Fibroblast of villous mesenchyme (primary cell): ENCODE results near the gene PRXL2A. TPM values are rescaled to one million over a fixed set of nuclear protein-coding genes. Genes with fewer than 3 reads are reported as not detected.

Experiments
- DNase-seq: peaks from one replicate; pipeline ENCODE4 v3.0.0-alpha.2; 2010; ENCODE audit warnings: low read depth
- H3K4me3 ChIP-seq: 2 replicates; pipeline ENCODE4 v1.5.1; 2011; ENCODE audit warnings: low read depth, mild to moderate bottlenecking, low read length
- total RNA-seq: library from RNA; depleted of rRNA; stranded (reverse); fragments of >200 nt; gene quantifications from 2 replicates; pipeline ENCODE4 v1.2.3, GENCODE V29; 2012
- TF ChIP-seq, protein P1 (sequence below): IDR thresholded peaks from 2 replicates; pipeline ENCODE4 v1.5.1; 2012; ENCODE audit warnings: low read depth, mild to moderate bottlenecking, low read length; ENCODE audit not compliant: insufficient read depth

Gene PRXL2A
- total RNA-seq, 1 donor: 79.0 TPM

DNA sequence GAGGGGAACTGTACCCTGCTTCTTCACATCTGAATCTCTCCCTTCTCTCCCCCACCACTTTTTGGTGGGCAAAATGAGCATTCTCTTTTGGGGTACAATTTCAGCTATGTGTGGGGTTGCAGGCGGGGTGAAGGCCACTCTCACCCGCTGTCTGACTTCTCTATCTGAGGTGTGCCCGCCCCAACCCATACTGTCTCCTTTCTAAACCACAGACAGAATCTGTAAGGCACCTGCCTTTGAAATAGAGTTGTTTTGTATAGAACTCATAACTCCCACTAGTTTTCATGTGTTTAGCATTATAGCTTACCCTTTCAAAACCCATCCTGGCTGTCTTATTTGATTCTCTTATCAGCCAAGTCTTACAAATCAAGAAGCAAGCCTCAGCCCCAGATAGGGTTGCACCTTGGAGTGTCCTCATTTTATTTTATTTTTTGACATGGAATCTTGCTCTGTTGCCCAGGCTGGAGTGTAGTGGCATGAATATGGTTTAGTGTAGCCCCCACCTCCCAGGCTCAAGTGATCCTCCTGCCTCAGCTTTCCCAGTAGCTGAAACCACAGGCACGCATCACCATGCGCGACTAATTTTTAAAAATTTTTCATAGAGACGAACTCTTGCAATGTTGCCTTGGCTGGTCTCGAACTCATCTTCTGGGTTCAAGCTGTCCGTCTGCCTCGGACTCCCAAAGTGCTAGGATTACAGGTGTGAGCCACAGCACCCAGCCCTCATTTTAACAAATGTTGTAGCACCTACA lies 57.7 kb downstream of the PRXL2A start:
- no peak overlapping the region for H3K4me3 ChIP-seq
- TF ChIP-seq, protein P1, sequence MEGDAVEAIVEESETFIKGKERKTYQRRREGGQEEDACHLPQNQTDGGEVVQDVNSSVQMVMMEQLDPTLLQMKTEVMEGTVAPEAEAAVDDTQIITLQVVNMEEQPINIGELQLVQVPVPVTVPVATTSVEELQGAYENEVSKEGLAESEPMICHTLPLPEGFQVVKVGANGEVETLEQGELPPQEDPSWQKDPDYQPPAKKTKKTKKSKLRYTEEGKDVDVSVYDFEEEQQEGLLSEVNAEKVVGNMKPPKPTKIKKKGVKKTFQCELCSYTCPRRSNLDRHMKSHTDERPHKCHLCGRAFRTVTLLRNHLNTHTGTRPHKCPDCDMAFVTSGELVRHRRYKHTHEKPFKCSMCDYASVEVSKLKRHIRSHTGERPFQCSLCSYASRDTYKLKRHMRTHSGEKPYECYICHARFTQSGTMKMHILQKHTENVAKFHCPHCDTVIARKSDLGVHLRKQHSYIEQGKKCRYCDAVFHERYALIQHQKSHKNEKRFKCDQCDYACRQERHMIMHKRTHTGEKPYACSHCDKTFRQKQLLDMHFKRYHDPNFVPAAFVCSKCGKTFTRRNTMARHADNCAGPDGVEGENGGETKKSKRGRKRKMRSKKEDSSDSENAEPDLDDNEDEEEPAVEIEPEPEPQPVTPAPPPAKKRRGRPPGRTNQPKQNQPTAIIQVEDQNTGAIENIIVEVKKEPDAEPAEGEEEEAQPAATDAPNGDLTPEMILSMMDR: no peak
- no peak for DNase-seq

DNA sequence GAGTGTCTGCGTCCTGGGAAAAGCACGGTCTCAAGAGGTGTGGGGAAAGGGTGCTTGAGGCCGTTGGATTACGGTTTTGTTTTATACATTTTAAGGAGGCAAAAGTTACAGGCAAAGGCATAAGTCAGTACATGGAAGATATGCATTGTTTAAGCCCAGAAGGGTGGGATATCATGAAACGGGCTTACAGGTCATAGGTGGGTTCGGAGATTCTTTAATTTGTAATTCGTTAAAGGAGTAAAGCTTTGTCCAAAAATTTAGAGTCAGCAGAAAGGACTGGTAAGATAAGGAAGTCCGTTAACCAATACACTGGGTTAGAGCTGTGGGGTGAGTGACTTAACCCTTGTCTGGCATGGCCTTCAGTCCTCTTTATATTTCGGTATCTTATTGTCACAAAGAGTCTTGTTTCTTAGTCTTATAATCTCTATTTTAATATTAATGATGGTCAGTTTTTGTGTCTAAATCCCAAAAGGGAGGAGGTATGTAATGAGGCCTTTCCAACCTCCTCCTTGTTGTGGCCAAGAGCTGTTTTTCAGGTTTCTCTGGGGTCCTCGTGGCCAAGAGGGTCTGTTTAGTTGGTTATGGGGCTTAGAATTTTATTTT lies 58.5 kb downstream of the PRXL2A start:
- TF ChIP-seq, protein P1: no peak
- no peak overlapping the region for H3K4me3 ChIP-seq
- no peak for DNase-seq

GRCh38 chr10:80468002-80468401 lies 59.7 kb downstream of the PRXL2A start:
- H3K4me3 ChIP-seq: no peak overlapping the region
- TF ChIP-seq, protein P1: no peak
- DNase-seq: no peak

GRCh38 chr10:80468806-80469421 lies 60.6 kb downstream of the PRXL2A start:
- TF ChIP-seq, protein P1: no peak
- no peak overlapping the region for H3K4me3 ChIP-seq
- DNase-seq: no peak

DNA sequence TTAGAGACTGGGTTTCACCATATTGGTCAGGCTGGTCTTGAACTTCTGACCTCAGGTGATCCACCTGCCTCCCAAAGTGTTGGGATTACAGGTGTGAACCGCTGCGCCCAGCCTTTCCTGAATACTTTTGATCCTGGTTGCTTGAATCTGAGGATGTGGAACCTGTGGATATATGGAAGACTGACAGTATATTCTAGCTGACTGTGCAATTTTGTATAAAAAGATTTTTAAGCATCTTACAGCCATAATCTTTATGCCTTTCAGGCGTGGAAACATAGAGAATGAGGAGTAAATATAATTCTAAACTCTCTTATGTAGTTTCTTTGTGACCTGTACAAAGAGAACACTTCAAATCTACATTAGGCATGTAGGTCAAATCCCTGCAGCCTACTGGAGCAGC lies 61.9 kb downstream of the PRXL2A start:
- no peak overlapping the region for H3K4me3 ChIP-seq
- TF ChIP-seq, protein P1: no peak
- no peak for DNase-seq

- TF ChIP-seq, protein P1: no peak
- H3K4me3 ChIP-seq: no peak overlapping the region
- DNase-seq: no peak
These were observed 62.6 kb downstream of the PRXL2A start for GRCh38 chr10:80471001-80471400.
